GM12875 (cell line): ENCODE measurements around the gene FAM47C.
"Not testable (repeated sequence)": the region's sequence is repeated elsewhere in the genome, so short reads cannot be mapped to it uniquely, and the experiment has no call there.

ENCODE experiments used
- H3K4me3 ChIP-seq: one replicate; pipeline ENCODE4 v1.5.1; 2011; ENCODE audit warnings: low read depth, low read length, control low read depth
- CTCF ChIP-seq: IDR thresholded peaks from 2 replicates; pipeline ENCODE4 v1.5.1; 2011; ENCODE audit warnings: low read depth, mild to moderate bottlenecking, control low read depth, inconsistent platforms, low read length, moderate library complexity, borderline replicate concordance; ENCODE audit not compliant: insufficient read depth

Gene FAM47C

DNA sequence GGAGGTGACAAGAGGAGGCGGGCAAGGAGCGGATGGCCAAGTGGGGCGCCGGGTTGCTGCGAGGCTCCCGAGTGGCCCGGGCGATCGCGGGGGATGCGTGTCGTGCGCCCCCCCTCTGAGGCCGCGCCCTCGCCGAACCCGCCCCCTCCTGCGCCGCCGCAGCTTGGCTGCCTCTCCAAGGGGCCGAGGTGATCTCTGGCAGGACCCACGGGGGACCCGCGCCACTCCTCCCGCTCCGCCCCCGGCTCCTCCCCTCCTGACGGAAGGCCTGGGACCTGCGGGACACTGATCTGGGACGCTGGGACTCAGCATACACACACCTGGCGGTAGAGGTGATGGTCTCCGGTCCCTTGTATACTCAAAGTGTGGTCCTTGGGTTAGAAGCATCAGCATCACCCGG is 21.9 kb upstream of the FAM47C start:
- H3K4me3 ChIP-seq, result no peak overlapping the region
- TF ChIP-seq CTCF, result no peak

GRCh38 chrX:36987212-36987611 is 21.0 kb upstream of the FAM47C start:
- not testable (repeated sequence) for H3K4me3 ChIP-seq

DNA sequence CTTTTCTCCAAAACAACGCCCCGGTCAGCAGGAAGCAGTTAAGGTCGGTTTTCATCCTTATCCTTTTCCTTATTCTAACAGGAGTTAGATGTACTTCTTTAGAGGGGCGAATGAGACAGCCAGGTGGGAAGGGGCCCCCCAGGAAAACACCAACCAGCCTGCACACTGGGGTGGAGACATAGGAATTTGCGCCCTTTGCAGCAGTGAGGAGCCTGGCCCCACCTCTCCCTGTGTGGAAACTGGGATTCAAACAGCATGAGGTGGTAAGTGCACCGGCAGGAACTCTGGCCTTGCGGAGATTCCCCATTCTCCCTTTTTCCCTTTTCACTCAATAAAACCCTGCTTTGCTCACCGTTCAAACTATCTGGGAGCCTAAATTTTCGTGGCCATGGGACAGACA is 8.0 kb upstream of the FAM47C start:
- H3K4me3 ChIP-seq, result no peak overlapping the region
- no peak for TF ChIP-seq CTCF

- TF ChIP-seq CTCF, result no peak
- H3K4me3 ChIP-seq, result no peak overlapping the region
These were observed 2.3 kb downstream of the FAM47C start for GRCh38 chrX:37010496-37010895.

- not testable (repeated sequence) for H3K4me3 ChIP-seq
These were observed 26.1 kb downstream of the FAM47C start for GRCh38 chrX:37034260-37034659.

GRCh38 chrX:37036674-37037220 is 28.6 kb downstream of the FAM47C start:
- H3K4me3 ChIP-seq, result not testable (repeated sequence)

DNA sequence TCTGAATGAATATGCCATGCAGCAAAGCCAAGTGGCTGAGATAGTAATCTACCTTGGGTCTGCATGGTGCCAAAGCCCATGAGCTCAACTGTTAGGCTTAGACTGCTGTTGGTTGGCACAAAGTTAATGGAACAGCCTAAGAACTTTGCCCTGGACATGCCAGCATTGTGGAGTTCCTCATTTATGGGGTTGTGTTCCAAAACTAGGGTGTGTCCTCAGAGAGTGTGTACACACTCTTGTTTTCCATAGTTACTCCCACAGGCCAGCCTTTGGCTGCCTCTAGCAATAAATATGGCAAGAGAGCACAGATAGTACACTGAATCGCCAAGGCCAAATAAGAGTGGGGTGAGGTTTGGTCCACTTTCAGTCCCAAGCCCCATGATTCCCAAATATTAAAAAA is 30.6 kb downstream of the FAM47C start:
- not testable (repeated sequence) for H3K4me3 ChIP-seq

DNA sequence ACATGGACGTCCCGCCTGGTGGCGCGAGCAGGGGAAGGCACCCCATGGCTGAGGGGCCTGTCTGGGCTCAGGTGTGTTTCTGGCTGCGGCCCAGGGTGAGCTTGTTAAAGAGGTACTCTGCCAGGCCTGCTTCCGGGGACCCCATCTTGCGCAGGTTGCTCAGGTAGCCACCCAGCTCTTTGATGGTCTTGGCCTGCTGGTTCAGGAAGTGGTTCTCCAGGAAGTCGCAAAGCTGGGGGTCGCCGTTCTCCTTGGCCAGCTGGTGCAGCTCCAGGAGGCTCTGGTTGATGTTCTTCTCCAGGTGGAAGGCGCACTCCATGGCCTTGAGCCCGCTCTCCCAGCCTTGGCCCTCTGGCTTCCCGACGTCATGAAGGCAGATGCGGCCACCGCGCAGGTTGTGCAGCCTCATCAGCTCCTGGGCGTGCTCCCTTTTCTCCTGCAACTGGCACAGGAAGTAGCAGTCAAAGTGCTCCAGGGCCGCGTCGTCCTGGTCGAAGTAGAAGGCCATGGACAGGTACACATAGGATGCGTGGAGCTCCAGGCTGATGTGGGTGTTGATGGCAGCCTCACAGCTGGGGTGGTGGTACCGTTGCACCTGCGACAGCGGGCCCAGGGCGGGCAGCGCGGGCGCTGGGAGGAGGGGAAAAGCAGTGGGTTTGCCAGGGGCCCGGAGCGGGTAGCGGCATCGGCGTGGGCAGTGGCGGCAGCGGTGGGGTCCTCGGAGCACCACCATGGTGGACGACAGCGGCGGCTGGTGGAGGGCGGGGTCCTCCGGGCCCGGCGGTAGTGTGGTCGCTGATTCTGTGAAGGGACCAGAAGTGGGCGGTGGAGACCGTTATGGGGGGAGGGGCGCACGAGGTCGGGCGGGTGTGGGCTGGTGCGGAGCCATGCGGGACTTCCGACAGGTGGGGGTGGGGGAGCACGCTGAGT is 35.1 kb downstream of the FAM47C start:
- H3K4me3 ChIP-seq, result not testable (repeated sequence)

- TF ChIP-seq CTCF, result no peak
- H3K4me3 ChIP-seq, result no peak overlapping the region
These were observed 39.6 kb downstream of the FAM47C start for GRCh38 chrX:37047776-37048175.

DNA sequence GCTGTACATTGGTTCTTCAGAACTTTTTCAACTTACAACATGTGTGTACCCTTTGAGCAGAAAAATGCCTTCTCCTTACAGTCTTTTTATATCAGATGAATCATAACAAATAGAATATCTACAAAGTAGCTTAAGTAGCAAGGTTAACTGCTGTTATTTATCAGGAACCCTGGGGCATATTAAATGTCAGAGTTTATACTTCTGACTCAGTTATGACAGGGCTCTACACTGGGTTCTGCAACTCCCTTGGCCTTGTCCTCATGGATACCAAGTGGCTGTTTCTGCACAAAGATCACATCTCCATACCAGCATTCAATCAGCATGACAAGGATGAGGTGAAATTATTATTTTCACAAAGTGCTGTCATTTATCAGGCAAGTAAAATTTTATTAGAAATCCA is 49.4 kb downstream of the FAM47C start:
- H3K4me3 ChIP-seq, result not testable (repeated sequence)
